HT1080 (cell line): Measurements from ENCODE around the gene MYO5B. TPM values are rescaled to one million over a fixed set of nuclear protein-coding genes. Genes with fewer than 3 reads are reported as not detected.

ENCODE experiments used
- DNase-seq: peaks from one replicate; pipeline ENCODE4 v3.0.0-alpha.2; 2015; ENCODE audit warnings: low read depth
- total RNA-seq: library from RNA; depleted of rRNA; stranded (reverse); fragments of >200 nt; shearing (Covaris generic); gene quantifications from 2 replicates; pipeline ENCODE4 v1.2.3, GENCODE V29; 2014

The MYO5B gene
- total RNA-seq, 1 experiment from 2014 or later, result 16.2 TPM

DNA sequence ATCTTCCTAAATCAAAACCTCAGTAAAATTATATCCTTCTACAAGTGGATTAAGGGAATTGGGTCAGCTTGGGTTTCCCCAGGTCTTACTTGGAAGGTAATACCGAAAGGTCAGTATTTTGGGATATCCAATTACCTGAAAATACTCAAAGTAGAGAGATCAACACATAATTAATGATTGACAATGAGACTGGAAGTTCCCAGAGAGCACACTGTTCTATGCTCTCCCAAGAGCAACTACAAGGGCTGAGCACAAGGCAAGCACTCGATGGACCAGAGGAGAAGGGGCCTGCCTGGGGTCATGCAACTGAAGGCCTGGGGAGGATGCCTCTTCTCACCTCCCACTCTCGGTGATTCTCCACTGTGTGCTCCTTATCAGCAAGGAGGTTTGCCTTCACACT is 222.4 kb downstream of the MYO5B start:
- no peak for DNase-seq

DNA sequence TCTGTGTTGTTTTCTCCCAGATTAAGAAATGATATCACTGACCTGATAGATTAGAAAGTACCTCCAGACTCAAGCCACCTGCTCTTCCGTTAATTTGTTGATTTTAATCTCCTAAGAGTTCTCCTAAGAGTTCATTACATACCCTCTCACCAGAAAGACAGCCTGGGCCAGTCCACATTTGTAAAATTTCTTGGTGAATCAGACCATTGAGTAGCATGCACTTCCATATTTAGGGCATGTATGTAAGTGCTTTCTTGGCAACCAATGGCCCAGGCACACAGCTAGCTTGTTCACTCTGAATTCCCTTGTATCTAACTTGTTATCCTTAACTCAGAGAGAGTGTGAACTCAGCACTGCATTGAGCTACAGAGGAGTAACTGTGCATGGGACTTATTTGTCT is 223.5 kb downstream of the MYO5B start:
- DNase-seq, result no peak

DNA sequence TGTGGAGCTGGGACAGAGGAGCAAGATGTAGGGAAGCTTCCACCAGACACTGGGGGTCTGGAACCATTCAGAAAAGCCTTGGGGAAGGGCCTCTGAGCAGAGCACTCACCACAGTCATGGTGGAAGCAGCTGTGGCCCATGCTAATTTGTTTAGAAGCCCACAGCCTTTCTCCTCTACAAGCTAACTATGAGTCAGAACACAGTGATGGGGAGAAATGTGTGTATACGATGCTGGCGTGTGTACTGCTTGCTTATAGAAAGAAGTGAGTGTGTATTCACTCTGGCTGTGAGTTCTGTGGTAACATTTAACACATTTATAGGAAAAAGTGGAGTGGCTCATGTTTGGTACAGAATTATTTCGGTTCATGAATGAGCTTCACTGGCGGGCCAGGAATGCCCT is 224.6 kb downstream of the MYO5B start:
- no peak for DNase-seq

DNA sequence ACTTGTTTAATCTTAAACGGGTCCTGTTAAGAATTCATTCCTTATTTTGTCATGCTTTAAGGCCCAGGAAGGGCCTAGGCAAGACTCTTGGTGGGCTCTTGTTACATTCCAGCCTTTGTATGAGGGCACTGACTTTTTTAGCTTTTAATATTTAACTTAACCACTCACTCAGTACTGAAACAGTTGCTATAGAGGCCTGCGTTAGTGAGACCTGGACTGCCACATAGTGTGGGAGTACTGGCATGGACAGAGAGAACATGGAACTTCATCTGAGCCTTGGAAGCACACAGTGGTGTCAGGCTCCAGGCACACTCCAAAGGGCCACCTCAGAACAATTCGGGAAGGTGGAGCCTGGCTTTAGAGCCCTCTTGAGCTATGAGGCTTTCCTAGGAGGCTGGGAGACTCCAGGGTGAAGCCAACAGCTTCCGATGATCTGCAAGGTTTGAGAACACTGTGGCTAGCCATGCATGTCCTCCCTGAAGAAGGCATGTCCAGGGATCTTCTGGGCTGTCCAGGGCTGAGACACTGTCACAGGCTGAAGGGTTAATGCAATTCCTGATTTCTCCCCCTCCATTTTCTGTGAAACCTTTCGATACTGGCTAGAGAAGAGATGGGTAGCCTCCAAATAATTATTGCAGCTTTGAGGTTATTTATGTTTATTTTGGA is 226.2 kb downstream of the MYO5B start:
- no peak for DNase-seq

DNA sequence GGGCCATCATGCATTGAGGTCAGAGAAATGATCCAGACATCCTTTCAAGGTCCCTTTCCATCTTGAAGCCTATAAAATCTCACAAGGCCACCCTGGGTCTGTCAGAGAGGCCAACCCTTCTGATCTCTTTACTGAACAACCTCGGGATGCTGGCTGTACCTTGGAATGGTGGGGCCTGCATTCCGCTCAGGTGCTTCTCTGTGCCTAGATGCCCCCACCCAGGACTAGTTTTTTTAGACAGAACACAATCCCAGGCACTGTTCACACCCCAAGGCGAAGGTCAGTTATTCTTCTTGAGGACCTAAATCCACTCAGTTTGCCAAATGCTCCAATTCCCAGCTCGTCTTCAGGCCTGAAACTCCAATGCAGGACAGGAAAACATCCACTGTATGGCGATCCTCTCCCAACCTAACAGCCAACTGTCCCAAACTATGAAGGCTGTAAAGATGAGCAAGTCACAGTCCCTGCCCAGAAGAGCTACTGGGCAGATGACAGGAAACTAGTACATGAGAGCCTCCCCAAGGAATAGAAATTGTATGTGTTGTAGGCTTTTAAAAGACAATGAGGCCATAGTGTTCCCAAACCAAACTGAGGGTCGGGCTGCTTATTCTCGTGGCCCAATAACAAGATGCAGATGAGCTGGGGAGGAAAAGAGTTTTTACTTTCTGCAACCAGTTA is 227.2 kb downstream of the MYO5B start:
- DNase-seq, result no peak

DNA sequence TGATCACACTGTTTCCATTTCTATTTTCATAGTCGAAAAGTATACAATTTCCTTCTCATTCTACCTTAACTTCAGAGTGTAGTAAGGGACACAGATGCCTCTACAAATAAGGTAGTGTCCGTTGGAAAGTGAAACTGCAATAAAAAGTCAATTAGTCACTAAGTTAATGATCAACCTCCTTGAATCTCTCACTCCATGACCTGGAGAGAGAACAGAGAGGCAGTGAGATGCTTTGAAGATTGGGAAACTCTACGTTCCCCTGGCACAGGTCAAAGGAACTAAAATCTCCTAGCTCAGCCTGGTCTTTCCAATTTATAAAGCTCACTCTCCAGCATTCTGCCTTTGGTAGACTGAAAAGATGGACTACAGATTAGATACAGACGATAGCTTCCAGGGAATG is 227.8 kb downstream of the MYO5B start:
- no peak for DNase-seq

DNA sequence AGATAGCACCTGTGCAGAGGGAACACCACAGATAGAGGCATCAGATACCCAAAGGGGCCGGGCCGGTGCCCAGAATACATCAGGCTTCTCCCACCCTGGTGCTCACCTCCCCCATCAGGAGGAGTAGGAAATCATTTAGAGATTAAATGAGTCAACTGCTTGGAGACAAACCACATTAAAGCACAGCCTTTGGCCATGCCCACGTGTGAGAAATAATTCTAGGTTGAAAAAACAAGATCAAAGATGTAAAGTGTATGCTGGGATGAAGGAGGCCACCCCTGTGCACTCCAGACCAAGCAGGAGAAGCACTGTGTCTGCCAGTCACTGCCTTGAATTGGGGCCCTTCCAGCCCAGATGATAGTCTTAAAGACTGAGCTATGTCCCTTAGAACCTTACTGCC is 228.9 kb downstream of the MYO5B start:
- DNase-seq, result peak; percentile 32

DNA sequence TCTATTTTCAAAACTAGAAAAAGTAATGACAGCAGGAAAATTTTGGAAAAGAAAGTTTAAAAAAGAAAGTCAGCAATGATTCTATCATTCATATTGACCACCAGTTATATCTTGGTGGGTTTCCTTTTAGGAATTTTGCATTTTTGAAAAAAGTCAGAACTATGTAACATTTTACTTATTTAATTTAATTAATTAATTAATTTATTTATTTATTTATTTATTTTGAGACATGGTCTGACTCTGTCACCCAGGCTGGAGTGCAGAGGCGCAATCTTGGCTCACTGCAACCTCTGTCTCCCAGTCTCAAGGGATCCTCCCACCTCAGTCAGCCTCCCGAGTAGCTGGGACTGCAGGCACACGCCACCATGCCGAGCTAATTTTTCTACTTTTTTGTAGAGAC is 231.7 kb downstream of the MYO5B start:
- DNase-seq, result no peak

DNA sequence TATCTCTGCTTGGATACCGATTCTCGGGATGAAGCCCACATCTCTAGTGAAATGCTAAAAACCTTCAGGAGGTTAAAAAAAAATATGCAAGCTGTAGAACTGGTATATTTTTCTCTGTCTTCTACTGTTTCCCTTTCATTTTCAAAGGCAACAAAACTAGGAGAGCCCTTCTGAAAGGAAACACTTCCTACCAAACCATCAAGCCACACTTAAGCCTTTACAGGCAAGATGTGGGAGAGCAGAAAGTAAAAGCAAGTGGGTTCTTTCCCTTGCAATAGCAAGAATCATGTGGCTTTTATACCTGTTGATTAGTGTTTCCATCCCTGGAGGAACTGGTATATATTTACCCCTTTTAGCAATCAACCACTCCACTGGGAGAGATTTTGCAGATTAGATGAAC is 233.7 kb downstream of the MYO5B start:
- DNase-seq, result no peak

DNA sequence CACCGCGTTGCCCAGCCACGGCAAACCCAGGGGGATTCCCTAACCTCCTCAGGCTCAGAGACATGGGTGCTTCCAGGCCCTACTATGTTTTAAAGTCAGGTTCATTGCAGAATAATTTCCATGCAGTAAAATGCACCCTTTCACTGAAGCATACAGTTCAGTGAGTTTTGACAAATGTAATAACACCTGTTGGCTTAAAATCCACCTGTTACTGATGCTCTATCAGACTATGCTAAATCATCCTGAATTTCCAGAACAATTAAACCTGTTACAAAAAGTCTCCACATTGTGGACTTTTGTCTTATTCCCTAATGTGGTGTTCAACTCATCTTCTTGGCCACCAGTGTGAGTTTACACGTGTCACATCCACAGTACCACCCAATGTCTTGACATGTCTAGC is 234.6 kb downstream of the MYO5B start:
- no peak for DNase-seq

DNA sequence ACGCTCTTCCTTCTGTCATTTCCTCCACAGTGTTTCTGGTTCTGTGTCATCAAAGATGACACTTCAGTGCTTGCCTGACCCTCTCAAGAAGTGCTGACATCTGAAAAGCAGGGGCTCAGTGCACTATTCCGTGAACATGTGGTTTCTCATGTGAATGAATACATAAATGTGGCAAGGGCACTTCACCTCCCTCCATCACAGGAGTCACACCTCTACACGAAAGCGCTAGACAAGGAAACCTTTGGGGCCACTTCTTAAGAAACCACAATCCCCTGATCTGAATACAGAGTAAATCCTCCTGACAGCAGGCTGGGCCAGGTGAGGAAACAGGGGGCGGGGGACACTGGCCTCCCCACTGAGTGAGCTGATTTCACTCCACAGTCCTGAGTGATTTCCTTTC is 235.8 kb downstream of the MYO5B start:
- no peak for DNase-seq

DNA sequence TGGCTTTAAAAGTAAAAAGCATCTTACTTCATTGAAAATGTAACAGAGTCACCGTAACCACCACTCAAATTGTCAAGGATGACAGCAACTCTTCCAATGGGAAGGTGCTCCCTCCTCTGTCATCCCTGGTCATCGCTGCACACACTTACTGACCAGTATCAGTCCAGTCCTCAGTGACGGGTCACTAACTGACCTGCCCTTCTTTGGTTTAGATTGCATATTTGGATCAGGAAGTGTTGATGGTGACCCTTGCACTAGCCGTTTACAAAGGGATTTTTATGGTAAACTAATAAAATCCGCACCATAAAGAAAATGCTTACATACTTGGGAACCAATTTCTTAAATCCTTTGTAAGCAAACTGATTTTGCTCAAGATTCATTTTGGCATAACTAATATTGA is 239.7 kb downstream of the MYO5B start:
- DNase-seq, result no peak

DNA sequence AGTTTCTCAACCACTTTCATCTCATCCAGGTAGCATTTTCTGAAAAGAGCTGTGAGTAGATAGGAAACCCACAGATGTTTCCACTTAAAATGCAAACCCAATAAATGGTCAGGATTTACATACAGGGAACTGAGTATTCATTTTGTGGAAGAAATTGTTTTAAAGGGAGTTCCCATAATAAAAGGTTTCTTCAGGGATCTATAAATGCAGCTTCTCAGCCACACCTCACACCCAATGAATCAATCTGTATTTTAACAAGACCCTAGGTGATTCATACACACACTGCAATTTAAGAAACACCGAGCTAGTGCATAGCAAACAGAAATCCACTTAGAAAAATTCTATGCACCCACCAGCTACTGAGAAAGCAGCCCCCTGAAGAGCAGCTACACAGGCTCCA is 241.6 kb downstream of the MYO5B start:
- no peak for DNase-seq

DNA sequence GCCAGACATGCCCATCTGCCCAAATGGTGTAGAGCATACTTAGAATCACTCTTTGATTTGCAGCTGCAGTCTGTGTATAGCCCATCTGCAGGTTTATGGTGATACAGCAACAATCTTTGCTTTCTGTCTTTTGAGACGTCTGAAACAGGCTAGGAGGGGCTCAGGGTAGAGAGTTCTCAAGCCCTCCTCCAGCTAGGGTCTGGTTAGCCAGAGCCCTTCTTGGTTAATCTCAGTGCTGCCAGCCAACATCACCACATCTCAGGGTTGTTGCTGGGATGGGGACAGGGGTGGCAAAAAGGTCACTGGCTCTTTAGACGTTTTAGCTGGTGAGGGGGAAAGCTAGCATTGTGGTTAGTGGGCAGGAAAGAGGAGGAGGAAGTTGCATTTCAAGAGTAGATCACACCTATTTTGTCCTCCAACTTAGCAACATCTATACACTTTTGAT is 245.0 kb downstream of the MYO5B start:
- DNase-seq, result no peak

DNA sequence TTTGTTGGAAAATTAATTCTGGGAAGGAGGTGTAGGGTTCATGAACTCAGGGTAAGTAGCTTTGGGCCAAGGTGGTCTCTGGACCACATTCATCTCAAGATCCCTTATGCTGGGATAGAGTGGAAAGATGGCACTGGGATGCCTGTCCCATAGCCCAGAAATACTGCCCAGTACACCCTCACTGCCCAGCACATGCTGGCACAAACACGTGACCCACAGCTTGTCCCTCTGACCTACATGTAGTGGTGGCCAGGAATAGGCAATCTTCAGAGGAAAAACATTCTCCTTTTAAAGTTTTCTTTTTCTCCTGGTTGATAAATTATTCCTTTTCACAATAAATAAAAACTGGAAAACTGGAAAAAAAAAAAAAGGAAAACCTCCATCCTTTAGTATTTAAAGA is 246.0 kb downstream of the MYO5B start:
- DNase-seq, result no peak

DNA sequence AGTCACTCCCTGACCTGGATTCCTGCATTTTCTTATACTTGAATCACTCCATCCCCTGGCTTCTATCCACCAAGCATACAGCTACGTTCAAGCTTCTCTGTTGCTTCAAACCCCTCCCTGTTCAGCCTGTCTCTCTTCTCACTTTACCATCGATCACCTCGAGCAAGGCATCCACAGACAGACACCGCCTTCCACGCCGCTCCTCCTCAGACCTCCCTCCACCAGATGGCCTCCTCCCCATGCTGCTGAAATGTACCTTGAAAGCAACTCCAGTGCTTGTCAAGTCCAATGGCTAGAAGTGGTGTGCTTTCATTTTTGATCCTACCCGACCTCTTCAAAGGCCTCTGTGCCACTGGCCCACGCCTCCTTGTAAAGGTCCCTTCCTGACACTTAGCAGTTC is 250.3 kb downstream of the MYO5B start:
- peak; percentile 18 for DNase-seq

DNA sequence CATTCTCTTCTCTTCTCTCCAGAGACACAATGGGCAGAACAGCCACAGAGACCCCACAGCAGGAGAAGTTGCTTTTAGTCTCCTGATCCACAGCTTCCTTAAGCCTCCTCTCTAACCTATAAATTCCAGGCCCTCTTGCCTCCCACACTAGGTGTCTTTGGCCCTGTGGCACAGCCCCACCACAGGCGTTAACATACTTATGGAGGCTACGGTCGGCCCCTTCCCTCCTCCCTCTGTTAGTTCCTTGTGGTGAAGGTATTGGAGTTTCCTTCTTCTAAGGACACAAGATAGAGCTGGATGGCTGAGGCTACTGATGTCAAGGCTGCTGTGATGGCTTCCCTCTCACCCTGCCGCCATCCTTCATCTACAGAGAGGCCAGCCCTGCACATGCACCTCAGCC is 258.1 kb downstream of the MYO5B start:
- DNase-seq, result no peak

DNA sequence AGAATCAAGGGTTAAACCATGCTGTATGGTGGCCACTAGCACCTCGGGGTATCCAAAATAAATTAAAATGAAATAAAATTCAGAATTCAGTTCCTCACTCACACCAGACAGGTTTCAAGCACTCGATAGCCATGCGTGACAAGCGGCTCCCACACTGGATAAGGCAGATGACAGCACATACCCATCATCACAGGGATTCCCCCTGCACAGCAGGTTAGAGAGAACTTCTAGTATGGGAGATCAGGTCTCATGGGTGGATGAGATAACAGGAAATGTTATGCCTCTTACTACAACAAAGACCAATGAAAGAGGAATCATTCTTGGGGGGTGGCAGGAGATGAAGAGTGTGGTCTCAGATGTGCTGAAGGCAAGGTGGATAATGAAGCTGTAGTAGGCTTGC is 259.7 kb downstream of the MYO5B start:
- DNase-seq, result no peak

DNA sequence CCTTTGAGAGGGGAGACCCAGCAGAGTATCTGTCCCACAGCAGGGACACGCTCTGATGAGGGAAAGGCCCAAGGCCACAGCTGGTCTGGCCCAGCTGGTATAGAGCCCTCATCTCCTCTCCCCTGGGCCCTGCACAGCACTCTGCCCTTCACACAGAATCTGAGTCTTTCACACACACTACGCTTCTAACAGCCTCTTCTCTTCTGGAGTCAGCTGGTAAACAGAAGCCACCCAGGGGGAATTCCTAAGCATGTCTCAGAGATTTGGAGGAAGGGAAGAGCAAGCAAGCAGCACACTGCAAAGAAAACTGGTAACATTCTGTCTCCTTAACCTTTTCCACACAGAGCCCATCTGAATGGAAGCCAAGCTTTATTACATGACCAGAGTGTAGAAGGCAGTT is 260.5 kb downstream of the MYO5B start:
- no peak for DNase-seq

DNA sequence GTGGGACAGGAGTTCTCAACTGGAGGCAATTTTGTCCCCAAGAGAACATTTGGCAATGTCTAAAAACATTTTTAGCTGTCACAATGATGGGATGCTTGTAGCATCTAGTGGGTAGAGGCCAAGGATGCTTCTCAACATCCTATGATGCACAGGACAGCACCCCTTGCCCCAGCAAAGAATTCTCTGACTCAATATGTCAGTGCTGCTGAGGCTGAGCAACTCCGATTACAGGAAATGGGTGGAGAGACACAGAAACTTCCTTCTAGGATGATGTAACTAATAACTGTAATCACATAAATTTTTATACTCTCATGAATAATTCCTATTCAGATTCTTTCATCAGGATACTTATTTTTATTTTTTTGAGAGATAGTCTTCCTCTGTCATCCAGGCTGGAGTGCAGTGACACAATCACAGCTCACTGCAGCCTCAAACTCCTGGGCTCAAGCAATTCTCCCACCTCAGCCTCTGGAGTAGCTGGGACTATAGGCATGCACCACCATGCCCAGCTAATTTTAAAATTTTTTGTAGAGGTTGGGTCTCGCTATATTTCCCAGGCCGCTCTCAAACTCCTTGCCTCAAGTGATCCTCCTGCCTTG is 261.3 kb downstream of the MYO5B start:
- no peak for DNase-seq

DNA sequence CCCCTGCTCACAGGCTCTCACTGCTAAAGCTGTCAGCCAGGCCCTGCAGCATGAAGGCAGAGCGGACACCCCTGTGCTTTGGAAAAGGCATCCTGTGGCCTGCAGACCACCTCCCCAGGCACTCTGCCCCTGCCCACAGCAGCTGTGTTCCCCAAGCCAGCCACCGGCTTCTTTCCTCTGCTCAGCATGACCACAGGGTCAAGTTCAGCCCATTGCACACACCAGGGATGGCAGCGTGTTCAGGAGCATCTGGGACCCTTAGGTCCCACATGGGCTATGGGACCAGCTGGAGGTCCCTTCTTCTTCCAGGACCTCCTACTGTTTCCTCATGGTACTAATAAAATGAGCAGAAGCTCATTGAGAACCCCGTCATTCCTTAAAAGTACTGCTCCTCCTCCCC is 263.2 kb downstream of the MYO5B start:
- no peak for DNase-seq

DNA sequence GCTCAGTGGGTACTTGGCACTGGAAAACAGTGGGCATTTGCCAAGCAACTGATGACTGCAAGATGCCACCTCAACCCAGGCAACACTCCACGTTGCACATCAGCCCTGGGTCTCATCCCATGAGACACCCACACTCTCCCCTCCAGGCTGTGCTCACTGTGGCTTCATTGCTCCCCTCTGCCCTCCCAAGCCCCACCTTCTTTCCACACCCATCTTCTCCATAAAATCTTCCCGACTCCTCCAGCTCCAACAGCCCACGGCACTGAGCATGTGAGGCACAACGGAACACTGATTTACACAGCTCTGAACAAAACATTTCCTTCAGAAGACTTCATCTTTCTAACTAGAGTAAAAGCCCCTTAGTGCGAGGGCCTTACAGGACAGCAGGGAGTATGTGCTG is 263.8 kb downstream of the MYO5B start:
- DNase-seq, result no peak

DNA sequence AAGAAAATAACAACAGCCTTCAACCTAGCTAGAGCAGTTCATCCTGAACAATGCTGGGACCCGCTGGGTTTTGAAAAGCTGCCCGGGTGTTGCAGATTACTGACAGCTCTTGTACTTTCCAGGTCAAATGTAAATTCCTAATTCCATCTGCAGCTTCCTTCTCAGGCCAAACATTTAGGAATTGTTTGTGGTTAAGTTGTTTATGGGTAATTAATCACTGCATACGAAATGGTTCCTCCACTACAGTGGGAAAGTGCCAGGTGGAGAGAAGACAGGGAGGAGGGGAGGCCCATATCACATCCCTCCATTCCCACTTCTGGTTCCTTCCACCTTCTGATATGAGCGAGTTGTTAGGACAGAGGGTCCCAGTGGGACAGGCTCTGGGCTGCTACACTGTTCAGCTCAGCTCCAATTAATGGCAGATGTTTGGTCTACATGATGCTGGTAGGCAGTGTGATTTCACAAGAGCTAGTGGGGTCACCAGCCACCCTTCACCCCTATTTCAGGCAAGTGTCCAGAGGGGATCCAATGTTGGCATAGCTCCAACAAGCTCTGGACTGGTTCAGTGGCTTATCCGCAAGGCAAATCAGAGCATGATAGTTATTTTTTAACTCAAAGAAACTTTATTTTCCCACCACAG is 268.7 kb downstream of the MYO5B start:
- no peak for DNase-seq
